ENCODE measurements around the gene MBNL2.
"Not testable (repeated sequence)": the region's sequence is repeated elsewhere in the genome, so short reads cannot be mapped to it uniquely, and the experiment has no call there.

MBNL2 gene

GRCh38 chr13:97207252-97207651 is 14.9 kb upstream of the MBNL2 start:
- in situ Hi-C loops (cut with HindIII; ENCODE audit: low sequenced_read_pairs) = not testable (repeated sequence)

DNA sequence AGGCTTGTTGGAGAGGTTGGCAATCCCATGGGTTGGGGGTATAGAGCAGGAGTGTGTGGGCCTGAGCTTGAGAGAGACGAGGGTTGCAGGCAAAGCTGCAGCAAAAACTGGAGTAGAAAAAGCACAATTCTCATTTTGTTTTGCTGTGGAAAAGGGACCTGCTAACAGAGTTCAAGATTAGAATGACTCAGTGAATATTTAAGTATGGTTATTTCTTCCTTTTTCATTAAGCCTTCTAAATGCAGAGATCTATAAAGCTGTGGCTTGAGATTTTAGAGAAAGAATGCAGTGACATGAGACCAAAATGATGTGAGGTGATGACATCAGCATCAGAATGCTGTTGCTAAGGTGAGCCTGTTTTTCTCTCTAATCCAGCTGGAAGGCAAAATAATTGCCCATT is 10.8 kb upstream of the MBNL2 start:
- in situ Hi-C loops (cut with HindIII; ENCODE audit: low sequenced_read_pairs) = loop anchor here (10.0 kb wide), 1 partner anchor 106 kb away; no protein-coding TSS in a partner anchor

DNA sequence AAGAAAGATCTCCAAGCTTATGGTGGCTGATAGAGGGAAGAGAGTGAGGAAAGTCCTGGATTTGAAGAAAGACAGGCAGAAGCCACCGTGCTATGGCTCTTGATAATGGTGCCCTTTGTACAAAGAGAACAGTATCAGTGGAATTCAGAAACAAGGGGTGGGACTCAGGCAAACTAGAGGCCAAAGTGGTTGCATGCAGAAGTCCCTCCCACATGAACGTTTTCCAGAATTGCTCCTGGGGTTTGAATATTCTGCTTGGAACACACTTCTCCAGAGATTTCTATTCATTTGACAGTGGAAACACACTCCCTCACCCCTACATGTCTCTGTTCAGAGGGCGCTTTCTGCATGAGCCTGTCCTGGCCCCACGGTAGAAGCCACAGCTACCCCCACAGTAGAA is 10.1 kb upstream of the MBNL2 start:
- in situ Hi-C loops (cut with HindIII; ENCODE audit: low sequenced_read_pairs) = loop anchor here (10.0 kb wide), 1 partner anchor 107 kb away; no protein-coding TSS in a partner anchor

- in situ Hi-C loops (cut with HindIII; ENCODE audit: low sequenced_read_pairs) = loop anchor here (10.0 kb wide), 1 partner anchor 108 kb away; no protein-coding TSS in a partner anchor
Observed at GRCh38 chr13:97212601-97213040, 9.5 kb upstream of the MBNL2 start.

- in situ Hi-C loops (cut with HindIII; ENCODE audit: low sequenced_read_pairs) = loop anchor here (5.0 to 10.0 kb wide), 2 partner anchors 38 to 110 kb away; no protein-coding TSS in a partner anchor
Observed at GRCh38 chr13:97214921-97215320, 7.2 kb upstream of the MBNL2 start.

DNA sequence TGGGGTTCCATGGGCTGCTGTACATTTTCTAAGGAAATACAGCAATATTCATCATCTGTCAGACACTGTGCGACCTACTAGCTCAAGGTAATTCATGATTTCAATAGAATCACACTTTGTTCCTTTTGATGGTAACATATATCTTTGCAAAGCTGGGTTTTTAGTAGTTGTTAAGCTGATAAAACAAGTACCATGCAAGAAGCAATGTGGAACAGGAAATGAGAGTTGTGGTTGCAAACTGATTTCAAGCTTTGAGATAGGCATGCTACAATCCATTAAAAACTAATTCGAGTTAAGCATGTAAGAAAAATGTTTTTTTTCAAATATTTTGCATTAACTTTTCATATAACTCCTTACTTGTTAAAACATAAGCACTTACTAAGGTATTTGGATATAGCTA is 6.8 kb upstream of the MBNL2 start:
- in situ Hi-C loops (cut with HindIII; ENCODE audit: low sequenced_read_pairs) = loop anchor here (5.0 to 10.0 kb wide), 2 partner anchors 38 to 111 kb away; no protein-coding TSS in a partner anchor

DNA sequence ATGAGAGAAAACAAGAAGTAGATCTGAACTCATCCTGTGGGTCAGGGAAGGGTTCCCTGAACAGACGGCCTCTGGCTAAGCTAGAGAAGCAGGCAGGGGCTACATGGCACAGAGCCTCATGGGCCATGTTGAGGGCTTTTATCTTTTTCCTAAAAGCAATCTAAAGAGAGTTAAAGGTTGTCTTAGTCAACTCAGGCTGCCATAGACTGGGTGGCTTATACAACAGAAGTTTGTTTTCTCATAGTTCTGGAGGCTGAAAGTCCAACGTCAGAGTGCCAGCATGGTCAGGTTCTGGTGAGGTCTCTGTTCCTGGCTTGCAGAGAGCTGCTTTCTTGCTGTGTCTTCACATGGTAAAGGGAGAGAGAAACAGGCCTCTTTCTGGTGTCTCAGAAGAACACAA is 2.9 kb upstream of the MBNL2 start:
- in situ Hi-C loops (cut with HindIII; ENCODE audit: low sequenced_read_pairs) = loop anchor here (5.0 to 10.0 kb wide), 2 partner anchors 42 to 114 kb away; no protein-coding TSS in a partner anchor

GRCh38 chr13:97220151-97220900 is 1.8 kb upstream of the MBNL2 start:
- in situ Hi-C loops (cut with HindIII; ENCODE audit: low sequenced_read_pairs) = no loop called here

- in situ Hi-C loops (cut with HindIII; ENCODE audit: low sequenced_read_pairs) = no loop called here
Observed at GRCh38 chr13:97221046-97221445, 1.1 kb upstream of the MBNL2 start.

DNA sequence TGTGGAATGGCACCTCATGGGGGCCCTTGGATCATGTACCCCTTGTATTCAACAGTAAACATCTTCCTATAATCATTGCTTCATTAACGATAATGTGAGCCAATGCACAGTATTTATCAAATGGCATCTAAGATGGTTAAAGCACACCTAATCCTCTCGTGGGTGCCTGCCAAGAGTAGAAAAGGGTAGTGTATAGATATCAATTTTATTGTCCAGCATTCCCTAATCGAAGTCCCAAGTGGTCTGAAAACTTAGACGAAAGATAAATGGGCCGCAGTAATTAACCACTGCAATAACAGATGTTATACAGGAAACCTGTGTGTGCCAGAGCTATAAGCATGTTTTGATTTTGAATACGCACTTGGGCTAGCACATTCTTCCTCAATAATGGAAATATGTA is 667 bp upstream of the MBNL2 start:
- in situ Hi-C loops (cut with HindIII; ENCODE audit: low sequenced_read_pairs) = no loop called here

DNA sequence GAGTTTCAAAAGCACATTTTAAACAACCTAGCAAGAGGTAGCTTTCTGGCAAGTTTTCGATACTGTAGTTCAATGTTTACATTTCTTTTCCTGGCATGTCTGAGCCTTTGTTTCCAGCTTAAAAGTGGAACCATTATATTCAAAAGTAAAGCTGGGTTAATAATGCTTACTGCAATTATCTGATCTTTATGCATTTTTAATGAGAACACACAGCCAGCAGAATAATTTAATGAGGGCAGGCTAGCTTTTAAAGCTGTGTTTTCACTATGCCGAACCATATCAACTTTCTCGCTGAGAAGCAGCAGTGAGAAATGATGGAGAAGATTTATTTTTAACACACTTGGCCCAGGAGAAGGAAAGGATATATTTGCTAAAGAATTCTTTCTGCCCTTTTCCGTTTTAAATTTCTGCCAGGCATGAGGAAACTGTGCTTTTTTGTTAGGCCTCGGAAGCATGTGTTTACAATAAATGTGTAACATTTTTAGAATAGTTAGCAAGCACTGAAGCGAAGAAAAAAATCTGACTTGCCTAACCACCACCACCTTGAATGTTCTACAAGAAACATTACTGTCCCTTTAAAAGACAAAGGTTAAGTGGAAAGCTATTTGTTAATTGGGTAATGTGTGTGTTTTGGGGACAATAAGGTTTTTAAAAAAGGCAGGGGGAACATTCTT is 1.0 kb downstream of the MBNL2 start:
- in situ Hi-C loops (cut with HindIII; ENCODE audit: low sequenced_read_pairs) = no loop called here

DNA sequence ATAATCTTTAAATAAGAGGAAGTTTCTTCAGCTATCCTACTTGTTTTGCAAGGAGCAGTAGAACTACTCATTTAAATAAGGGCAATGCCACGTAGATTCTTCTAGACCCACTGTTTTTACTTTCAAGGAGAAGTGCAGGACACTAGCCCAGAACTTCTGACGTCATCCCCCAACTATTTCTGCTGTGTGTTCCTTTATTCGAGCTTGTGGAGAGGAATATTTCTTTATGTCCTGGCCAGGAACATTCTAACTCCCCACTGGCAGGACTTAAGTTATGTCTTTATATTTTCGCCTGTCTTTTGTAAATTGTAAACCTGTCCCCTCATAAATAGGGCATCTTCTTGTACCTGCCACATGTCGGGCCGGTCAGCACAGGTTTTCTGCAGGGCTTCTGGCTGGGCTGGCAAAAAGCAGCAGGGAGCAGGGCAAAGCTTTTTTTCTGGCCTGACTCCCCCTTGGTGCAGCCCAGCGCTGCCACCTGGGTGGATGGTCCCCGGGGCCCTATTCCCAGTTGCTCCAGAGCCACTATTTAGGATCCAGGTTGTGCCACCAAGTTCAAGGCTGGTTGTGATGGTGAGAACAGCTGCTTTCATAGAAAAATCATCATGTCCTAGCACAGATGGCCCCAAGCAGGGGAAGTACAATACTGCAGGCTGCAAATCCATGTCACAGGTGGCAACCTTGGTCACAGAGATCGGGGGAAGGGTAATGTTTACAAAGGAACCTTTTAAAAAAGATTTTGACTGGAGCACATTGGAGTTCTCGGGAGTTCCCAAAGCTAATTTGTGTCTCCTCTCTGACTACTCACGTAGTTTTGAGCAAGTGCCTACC is 1.8 kb downstream of the MBNL2 start:
- in situ Hi-C loops (cut with HindIII; ENCODE audit: low sequenced_read_pairs) = no loop called here

DNA sequence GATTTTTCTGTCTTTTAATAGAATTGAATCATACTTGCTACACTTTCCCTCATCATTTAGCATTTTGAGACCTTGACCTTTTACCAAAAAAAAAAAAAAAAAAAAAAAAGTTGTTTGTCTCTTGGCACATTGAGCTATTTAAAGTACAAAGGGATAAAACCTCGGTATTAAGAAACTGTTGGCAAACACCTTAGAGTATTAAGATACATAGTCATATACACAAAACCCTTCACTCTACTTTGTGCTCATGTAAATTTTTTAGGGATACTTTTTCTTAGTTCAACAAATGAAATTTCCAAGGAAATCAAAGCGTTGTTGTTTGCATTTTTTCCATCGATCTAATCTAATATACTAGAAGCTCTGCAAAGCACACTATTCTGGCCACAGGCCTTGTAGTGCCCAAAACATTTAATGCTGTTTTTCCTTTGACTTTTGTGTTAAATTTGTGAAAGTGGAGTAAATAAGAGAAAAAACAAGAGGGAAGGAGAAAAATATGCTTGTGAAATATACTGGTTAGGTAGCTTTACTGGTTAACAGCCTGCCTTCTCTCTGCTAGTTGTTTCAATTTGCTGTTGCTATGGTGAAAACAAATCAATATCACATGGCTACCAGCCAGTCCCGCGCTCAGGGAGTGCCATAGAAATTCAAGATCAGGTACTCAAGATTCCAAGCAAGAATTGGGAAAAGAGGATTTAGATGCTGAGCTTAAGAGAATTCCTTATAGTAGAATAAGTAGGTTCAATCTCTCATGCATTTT is 2.6 kb downstream of the MBNL2 start:
- in situ Hi-C loops (cut with HindIII; ENCODE audit: low sequenced_read_pairs) = no loop called here

- in situ Hi-C loops (cut with HindIII; ENCODE audit: low sequenced_read_pairs) = no loop called here
Observed at GRCh38 chr13:97225533-97225932, 3.4 kb downstream of the MBNL2 start.

GRCh38 chr13:97226013-97226412 is 3.9 kb downstream of the MBNL2 start:
- in situ Hi-C loops (cut with HindIII; ENCODE audit: low sequenced_read_pairs) = no loop called here

DNA sequence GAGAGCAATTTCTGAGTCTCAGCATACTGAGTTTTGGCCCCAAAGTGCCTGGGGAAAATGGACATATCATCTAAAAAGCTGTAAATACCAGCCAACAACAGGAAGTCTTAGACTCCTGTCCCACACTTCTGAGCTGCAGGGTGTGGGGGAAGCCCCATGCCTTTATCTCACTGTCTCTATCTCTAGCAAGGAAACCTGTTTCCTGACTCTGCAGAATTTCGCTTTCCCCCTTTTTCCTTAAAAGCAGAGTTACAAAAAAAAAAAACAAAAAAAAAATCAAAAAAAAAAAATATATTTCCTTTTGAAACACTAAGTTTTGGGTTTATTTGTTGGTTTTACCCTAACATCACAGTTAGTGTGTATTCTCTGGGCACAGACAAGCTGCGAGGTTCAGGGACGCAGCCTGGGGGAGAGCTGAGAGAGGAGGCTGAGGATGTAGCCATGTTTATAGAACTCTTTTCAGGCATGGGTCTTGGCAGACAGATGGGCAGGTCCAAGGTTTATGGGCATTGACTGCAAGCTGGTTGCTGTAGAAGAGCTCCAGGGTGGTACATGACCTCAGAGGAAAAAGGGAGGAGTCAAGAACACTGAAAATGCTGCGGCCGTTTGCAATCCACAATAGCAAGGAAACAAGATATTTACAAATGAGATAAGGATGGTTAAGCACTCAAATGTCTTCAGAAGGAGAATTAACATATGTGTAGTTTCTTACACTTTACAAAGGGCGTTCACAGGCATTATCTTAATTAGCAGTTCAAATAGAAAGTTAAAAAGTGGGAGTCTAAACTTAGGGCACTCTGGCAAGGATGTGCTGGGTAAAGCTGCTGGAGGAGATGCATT is 4.9 kb downstream of the MBNL2 start:
- in situ Hi-C loops (cut with HindIII; ENCODE audit: low sequenced_read_pairs) = no loop called here

GRCh38 chr13:97228850-97229521 is 6.9 kb downstream of the MBNL2 start:
- in situ Hi-C loops (cut with HindIII; ENCODE audit: low sequenced_read_pairs) = no loop called here

DNA sequence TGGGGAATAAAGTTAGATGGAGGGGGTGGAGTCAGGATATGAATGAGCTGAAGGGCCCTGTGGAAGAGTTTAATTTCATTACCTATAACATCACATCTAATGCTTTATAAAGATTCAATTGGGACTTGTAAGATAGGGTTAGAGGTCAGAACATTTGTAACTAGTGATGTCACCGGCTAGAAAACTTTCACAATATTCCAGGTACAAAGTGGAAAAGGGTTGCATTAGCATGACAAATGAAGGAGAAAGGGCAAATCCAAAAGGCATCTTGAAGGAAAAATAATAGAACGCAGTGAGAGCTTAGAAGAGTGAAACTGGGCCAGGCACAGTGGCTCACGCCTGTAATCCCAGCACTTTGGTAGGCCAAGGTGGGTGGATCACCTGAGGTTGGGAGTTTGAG is 7.6 kb downstream of the MBNL2 start:
- in situ Hi-C loops (cut with HindIII; ENCODE audit: low sequenced_read_pairs) = no loop called here
